Skin of body (tissue), 2 donors: ENCODE measurements around the gene BLVRA. TPM values are rescaled to one million over a fixed set of nuclear protein-coding genes. Genes with fewer than 3 reads are reported as not detected.
"Not testable (repeated sequence)": the region's sequence is repeated elsewhere in the genome, so short reads cannot be mapped to it uniquely, and the experiment has no call there.

Experiments used
- DNase-seq: peaks from one replicate; lab custom pipeline; 2025; lab: John Stamatoyannopoulos, UW
- total RNA-seq: library from RNA; depleted of rRNA; stranded (reverse); fragments of >200 nt; gene quantifications from one replicate; pipeline ENCODE4 v1.2.3, GENCODE V29; 2014

Gene BLVRA
- total RNA-seq, 1 donor from 2014 or later = 19.0 TPM

DNA sequence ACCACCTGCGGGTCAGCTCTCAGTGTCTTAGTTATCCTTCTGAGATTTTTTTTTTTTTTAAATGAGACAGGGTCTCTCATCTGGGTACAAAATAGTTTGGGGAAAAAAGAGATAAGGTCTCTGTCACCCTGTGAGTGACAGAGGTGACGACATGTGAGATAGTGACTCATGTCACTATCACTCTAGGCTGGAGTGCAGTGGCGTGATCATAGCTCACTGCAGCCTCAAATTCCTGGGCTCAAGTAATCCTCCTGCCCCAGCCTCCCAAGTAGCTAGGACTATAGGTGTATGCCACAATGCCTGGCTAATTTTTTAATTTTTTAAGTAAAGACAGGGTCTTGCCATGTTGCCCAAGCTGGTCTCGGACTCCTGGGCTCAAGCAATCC, 10.4 kb downstream of the BLVRA start:
- no peak for DNase-seq

DNA sequence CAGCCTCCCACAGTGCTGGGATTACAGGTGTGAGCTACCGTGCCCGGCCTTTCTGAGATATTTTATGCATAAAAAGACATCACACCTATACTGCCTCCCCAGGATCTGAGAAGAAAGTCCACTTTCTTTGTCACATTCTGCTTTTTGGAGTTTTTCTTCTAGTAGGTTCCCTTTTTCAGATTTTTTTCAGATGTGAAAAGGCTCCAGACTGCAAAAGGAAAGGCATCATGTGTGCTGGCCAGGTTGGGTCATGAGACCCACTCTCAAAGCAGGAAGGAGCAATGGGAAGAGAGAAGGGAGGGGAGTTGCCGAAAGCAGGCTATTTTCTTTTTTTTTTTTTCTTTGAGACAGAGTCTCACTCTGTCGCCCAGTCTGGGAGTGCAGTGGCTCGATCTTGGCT, 10.8 kb downstream of the BLVRA start:
- no peak for DNase-seq

DNA sequence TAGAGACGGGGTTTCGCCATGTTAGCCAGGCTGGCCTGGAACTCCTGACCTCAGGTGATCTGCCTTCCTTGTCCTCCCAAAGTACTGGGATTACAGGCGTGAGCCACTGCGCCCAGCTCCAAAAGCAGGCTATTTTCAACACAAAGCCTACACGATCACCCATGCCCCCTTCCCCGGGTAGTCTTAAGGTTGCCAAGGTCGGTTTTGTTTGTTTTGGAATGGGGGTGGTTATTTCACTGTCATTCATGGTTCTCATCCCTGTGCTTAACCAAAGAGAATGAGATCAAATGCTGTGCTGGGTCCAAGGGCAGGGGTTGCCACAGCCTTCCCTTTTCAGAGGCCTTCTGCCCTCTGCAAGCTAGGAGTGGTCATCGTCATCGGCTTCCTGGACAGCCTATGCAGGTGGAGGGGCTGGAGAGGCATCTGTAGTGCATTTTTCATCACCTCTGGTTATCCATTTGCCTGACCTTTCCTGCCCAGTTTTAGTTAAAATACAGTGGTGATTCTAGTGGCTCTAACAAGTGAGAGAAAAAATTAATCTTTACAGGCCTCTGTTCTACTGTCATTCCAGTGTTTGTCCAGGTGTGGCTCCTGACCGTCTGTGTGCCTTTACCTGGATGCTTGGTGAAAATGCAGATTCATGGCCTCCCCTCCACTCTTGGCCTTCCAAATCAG, 11.4 kb downstream of the BLVRA start:
- DNase-seq = no peak

DNA sequence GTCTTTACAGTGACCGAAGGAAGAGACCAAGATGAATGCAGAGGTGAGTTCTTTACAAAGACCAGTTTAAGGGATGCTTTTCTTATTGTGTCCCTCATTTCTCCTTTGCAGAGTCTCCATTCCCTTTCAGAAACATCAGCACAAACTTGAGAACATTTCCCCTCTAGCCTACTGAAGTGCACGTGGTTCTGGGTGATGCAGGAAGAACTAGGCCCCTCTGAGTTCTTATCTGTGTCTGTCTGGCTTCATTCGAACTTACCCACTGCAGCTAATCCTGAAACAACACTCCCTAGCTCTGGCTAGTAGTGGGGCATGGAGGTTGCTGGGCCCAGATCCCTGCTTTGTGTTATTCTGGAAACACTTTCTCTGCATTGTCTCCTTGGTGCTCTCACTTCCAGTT, 12.6 kb downstream of the BLVRA start:
- no peak for DNase-seq

DNA sequence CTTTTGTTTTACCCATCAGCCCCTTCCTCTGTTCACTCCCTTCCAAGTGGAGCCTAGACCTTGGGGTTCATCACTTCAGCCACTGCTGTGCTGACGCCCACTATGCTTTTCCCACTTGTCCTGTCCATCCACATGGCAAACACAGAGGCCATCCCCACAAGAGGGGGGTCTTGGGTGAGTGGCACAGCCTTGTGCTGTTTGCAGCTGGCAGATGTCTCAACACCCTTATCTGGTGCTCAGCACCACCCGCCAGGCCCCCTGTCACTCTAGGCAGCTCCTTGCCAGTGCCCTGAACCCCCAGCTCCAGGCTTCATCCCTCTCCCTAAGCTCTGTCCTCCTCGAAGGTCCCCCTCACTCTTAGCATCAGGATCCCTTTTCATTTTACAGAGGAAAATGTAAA, 13.1 kb downstream of the BLVRA start:
- no peak for DNase-seq

DNA sequence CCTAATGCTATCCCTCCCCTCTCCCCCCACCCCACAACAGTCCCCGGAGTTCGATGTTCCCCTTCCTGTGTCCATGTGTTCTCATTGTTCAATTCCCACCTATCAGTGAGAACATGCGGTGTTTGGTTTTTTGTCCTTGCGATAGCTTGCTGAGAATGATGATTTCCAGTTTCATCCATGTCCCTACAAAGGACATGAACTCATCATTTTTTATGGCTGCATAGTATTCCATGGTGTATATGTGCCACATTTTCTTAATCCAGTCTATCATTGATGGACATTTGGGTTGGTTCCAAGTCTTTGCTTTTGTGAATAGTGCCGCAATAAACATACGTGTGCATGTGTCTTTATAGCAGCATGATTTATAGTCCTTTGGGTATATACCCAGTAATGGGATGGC, 14.8 kb downstream of the BLVRA start:
- not testable (repeated sequence) for DNase-seq

DNA sequence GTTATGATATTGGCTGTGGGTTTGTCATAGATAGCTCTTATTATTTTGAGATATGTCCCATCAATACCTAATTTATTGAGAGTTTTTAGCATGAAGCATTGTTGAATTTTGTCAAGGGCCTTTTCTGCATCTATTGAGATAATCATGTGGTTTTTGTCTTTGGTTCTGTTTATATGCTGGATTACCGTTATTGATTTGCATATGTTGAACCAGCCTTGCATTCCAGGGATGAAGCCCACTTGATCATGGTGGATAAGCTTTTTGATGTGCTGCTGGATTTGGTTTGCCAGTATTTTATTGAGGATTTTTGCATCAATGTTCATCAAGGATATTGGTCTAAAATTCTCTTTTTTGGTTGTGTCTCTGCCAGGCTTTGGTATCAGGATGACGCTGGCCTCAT, 16.8 kb downstream of the BLVRA start:
- DNase-seq = not testable (repeated sequence)

DNA sequence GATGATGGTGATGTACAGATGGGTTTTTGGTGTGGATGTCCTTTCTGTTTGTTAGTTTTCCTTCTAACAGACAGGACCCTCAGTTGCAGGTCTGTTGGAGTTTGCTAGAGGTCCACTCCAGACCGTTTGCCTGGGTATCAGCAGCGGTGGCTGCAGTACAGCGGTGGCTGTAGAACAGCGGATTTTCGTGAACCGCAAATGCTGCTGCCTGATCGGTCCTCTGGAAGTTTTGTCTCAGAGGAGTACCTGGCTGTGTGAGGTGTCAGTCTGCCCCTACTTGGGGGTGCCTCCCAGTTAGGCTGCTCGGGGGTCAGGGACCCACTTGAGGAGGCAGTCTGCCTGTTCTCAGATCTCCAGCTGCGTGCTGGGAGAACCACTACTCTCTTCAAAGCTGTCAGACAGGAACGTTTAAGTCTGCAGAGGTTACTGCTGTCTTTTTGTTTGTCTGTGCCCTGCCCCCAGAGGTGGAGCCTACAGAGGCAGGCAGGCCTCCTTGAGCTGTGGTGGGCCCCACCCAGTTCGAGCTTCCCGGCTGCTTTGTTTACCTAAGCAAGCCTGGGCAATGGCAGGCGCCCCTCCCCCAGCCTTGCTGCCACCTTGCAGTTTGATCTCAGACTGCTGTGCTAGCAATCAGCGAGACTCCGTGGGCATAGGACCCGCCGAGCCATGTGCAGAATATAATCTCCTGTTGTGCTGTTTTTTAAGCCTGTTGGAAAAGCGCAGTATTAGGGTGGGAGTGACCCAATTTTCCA, 20.0 kb downstream of the BLVRA start:
- DNase-seq = not testable (repeated sequence)

DNA sequence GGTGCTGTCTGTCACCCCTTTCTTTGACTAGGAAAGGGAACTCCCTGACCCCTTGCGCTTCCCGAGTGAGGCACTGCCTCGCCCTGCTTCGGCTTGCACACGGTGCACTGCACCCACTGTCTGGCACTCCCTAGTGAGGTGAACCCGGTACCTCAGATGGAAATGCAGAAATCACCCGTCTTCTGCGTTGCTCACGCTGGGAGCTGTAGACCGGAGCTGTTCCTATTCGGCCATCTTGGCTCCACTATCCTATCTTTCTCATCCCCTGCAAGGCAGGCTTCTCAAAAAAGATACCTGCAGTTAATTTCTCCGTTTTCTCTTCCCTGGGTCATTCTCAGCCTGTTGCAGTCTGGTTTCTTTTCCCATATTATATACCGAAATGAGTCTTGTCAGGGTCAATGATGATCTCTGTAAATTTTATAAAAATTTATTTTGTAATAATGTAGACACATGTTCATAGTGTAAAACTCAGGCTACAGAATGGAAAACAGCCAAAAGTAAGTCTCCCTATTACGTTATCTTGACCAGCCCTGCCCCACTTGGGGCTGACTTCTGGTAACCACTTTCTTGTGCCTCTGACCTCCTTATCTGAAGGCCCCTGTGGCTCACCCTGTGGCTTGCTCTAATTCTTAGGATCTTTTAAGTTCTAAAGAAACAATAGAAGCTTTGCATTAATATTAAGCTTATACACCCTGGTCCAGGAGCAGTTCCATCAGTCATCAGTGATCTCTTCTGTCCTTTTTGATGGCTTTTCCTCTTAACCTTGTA, 20.7 kb downstream of the BLVRA start:
- DNase-seq = no peak

DNA sequence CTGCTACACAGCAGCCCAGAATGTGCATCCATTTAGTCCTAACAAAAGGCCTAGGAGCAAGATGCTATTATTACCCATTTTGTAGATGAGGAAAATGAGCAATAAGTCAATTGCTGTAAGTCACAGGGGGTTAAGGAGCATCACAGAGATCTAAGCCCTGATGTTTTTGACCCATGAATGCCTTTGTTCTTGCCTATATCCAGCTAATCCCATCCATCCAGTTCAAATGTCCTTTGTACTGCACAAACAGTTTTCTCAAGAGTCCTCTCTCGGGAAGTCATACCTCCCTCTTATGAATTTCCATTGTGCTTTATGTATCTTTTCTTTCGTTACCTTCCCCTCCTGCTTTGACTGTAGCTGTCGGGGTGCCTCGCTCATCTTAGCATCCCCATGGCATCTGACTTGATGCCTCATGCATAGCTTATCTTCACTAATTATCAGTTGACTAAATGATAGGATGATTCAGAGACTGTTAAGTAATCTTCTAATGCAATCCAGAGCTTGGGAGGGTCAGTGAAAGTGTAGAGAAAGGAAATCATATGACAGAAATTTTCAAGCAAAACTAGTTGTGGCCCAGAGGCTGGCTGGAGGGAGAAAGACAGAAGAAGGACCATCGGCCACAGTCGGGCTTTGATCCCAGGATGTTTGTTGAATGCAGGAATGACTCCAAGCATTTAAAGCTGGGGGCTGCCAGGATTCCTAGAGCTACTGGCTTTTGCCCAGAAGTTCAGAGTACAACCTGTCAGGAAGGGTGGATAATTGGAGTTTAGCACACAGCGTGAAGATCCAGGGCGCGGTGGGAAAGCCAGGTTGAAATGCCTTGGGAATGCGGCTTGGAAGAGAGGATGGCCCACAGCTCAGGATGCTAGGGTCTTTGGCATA, 23.5 kb downstream of the BLVRA start:
- no peak for DNase-seq

DNA sequence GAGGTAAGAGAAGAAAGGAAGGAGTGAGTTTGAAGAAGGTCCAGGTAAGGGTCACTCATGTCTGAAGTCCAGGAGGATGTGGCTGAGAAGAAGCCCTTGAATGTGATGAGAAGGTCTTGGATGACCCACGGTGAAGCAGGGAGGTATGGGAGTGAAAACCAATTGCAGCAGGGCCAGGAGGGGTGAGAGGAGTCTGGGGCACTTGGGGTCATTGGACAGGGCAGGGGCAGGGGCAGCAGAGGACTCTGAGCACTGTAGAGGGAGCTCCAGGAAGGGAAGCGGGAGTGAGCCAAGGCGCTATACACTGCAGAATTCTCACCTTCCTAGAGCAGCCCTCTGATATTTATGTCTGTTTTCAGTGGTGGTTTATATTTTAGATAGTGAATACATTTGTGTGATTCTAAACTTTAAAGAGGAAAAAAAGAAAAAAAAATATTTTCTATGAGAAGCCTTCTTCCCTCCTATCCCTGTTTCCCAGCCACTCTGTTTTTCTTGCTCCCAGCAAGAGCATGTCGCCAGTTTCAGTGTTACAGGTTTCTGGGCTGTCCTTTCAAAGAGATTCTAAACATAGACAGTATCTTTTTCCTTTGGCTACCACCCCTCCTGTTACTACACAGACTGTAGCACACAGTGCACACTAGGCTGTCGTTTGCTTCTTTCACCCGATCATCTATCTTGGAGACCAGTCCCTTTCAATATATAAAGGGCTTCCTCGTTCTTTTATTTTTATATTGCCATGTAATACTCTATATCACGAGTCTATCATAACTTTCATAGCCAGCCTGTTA, 24.5 kb downstream of the BLVRA start:
- DNase-seq = no peak

DNA sequence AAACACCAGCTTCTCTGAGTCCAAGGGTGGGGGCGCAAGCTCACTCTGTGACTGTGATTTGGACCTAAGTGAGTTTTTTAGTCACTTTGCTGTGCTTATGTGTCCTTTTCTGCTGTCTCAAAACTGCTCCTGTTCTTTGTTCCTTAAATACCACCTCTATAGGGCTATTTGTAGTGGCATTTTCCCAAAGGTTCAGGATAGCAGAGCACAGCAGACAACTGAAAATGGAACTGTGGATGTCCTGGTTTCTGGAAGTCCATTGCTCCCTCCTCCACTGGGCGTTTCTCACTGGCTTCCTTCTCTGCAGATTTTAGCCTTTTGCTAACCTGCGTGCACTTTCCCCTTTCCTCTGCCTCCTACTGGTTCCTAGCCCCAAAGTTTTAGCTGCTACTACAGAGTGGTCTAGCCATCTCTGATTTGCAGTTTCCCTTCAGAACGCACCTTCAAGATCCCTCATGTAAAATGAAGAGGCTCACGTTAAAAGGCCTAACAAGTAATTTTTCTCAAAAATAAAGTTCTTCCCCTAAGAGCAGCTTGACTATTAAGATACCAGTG, 25.6 kb downstream of the BLVRA start:
- DNase-seq = no peak

DNA sequence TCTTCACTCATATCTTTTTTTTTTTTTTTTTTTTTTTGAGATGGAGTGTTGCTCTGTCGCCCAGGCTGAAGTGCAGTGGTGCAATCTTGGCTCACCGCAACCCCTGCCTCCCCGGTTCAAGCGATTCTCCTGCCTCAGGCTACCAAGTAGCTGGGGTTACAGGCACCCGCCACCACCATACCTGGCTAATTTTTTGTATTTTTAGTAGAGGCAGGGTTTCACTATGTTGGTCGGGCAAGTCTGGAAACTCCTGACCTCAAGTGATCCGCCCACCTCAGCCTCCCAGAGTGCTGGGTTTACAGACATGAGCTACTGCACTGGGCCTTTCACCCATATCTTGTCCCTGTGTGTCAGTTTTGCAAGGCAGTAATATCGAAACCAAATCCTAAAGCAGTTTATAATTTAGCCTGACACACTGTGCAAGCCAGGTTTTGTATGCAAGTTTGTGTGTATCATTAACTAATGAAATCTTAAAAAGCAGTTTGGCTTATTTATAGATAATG, 26.2 kb downstream of the BLVRA start:
- not testable (repeated sequence) for DNase-seq

DNA sequence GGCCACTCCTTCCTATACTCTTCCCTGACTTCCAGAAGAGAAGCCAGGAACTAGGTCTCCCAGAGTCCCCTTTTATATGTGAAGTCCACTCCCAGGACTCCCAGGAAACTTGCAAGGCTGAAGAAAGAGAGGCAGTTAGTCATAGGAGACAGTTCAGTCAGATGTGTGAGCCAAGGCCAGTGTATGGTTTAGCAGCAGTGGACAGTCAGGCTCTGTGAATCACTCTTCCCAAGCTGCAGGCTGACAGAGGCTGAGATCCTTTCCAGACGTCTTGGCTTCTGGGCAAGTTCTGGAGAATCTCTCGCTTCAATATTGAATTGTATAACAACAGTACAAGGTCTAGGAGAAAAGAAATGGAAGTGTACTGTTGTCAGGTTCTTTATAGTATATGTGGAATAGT, 26.9 kb downstream of the BLVRA start:
- no peak for DNase-seq

DNA sequence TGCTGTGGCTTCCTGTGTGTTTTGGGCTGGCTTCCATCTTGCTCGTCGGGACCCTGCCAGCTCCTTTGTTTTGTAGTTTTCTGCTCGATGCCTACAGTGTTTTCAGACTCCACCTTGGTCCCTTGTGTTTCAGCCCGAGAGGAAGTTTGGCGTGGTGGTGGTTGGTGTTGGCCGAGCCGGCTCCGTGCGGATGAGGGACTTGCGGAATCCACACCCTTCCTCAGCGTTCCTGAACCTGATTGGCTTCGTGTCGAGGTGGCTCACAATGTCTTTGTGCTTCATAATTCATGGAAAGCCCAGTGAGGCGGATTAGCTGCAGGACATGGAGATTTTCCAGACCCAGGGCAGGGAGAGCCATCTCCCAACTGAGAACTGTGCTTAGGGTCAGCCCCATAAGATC, 29.3 kb downstream of the BLVRA start:
- no peak for DNase-seq

DNA sequence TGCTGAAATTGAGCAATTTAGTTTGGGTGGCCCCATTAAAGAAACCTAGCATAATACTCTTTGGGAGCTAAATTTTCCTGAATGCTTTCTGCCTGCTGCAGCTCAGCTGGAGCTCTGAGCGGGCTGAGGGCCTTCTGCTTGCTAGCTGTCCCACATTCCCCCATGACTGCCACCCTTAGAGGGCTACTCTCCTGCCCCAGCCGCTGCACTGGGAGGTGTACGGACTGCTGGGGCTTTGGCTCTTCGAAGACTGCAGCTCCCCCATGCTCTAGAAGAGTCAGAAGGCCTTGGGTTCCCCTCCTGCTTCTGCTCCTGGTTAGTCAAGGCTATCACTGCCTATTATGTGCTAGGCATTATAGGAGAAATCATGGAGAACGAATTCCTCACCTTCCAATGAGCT, 31.5 kb downstream of the BLVRA start:
- DNase-seq = no peak

DNA sequence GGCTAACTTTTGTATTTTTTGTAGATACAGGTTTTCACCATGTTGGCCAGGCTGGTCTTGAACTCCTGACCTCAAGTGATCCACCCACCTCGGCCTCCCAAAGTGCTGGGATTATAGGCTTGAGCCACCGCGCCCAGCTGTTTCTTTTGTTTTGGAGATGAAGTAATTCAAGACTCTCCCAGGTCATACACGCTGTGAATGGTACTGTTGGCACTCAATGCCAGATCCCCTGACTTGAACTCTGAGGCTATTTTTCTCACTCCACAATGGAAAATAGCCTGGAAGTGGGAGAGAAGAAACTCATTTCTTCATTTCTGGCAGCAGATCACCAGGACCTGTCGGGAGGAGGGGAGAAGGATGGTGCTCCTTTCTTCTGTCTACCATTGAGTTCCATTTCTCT, 32.4 kb downstream of the BLVRA start:
- no peak for DNase-seq

DNA sequence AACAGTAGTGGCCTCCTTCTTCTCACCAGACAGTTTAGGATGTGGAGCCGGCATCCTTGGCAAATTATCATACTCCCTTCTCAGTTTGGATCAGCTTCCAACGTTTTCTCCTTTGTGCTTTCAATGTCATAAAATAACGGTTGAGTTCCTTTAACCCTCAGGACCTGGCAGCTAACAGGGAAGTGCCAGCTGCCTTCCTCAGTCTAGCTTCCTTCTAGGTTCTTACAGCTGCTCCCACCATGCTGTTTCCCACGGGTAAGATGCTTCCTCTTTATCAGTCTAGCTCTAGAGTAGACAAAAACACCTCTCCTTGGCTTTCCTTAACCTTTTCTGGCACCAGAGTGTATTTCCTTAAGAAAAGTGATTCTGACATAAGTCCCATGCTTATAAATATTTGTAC, 33.2 kb downstream of the BLVRA start:
- DNase-seq = no peak

DNA sequence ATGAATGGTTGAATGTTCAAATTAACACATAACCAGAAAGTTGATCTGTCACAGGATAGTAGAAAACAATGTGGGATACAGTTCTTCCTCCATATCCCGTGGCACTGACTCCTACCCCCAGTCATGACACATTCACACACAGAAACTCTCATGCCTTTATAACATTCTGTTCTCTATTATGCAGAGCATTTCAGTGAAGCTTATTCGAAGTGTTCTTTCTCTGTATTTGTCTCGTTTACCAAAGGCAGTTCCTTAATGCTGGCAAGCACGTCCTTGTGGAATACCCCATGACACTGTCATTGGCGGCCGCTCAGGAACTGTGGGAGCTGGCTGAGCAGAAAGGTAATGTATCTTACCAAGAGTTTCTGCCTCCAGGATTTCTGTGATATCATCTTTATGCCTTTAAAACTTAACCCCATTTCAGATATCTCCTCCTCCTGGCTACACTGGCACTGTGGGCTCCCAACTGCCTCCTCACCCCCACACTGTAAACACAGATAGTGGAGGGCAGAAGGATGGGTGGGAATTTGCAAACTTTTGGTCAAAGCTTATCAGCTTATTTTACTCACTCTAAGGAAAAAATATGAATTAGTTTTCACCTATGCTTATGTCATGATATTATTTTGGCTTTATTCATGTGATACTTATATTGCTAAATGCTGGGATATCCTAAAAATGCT, 34.1 kb downstream of the BLVRA start:
- no peak for DNase-seq

DNA sequence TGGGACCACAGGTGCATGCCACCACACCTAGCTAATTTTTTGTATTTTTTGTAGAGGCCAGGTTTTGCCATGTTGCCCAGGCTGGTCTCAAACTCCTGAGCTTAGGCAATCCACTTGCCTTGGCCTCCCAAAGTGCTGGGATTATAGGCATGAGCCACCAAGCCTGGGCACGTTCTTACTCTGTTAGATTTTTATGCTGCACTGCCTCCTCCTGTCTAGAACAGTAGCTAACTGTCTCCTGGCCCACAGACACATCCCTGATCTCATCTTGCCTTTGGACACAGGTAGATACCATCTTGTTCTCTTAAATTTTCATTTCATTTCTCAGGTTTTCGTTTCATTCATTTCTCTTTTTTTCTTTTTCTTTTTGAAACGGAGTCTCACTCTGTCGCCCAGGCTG, 41.1 kb downstream of the BLVRA start:
- no peak for DNase-seq
